NT2/D1 (cell line): ENCODE measurements around the gene SSH2.
A peak's percentile ranks its signal among the peaks of the same experiment; 100 is the strongest.

ENCODE experiments used
- DNase-seq: peaks from one replicate; pipeline ENCODE4 v3.0.0-alpha.2; 2011; ENCODE audit warnings: low read depth, low spot score
- H3K27me3 ChIP-seq: 2 replicates; pipeline ENCODE4 v1.6.0; 2011; ENCODE audit warnings: mild to moderate bottlenecking; ENCODE audit not compliant: insufficient read length, insufficient read depth
- H3K36me3 ChIP-seq: 2 replicates; pipeline ENCODE4 v1.6.1; 2011; ENCODE audit warnings: mild to moderate bottlenecking, low read length, mixed read lengths; ENCODE audit not compliant: insufficient read depth, insufficient read length
- H3K4me1 ChIP-seq: 2 replicates; pipeline ENCODE4 v1.5.1; 2011; ENCODE audit not compliant: insufficient read depth, insufficient read length
- H3K4me3 ChIP-seq: 2 replicates; pipeline ENCODE4 v1.5.1; 2011; ENCODE audit warnings: low read depth; ENCODE audit not compliant: insufficient read length
- H3K9ac ChIP-seq: 2 replicates; pipeline ENCODE4 v1.6.0; 2011; ENCODE audit warnings: low read depth; ENCODE audit not compliant: insufficient read length
- H3K9me3 ChIP-seq: 2 replicates; pipeline ENCODE4 v1.5.1; 2011; ENCODE audit warnings: mild to moderate bottlenecking, low read length; ENCODE audit not compliant: insufficient read depth
- SUZ12 ChIP-seq: IDR thresholded peaks from 2 replicates; pipeline ENCODE4 v1.6.1; 2011; ENCODE audit not compliant: insufficient read length, insufficient read depth; ENCODE audit errors: extremely low read depth
- YY1 ChIP-seq: IDR thresholded peaks from 2 replicates; pipeline ENCODE4 v1.6.1; 2011; ENCODE audit not compliant: insufficient read length, insufficient read depth
- ZNF274 ChIP-seq: IDR thresholded peaks from 2 replicates; pipeline ENCODE4 v1.6.1; 2011; ENCODE audit warnings: mild to moderate bottlenecking, low read depth, low read length

Gene SSH2

DNA sequence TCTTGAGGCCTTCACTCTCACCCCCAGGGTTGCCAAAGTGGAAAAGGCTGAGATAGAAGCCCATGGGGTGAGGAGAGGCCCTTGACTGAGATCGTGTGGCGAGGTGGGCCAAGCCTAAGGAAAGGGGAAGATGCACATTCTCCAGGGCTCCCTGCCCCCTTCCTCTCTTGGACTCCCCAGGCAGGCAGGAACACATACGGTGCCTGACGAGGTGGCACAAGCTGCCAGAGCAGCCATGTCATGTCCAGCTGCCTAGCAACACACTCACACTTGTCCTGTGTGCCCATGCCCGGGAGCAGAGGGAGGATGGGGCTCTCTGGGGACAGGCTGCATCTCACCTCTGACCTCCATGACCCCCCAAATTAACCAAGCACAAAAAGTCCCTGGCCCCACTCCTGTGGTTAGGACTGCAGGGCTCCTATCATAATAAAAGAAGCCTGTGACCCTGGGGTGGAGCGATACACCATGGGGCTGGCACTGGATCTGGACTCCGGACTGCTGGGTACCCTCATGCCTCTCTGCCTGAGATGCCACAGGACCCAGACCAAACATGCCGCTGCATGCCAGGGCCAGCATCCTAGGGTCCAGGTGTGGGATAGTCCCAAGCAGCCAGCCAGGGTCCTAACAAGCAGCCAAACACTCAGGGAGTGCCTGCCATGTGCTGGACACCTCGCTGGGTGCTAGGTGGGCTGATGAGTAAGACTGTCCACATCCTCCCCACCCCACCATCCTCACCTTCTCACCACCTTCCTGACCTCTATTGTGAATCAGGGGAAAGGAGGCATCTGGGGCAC is 343.2 kb downstream of the SSH2 start:
- peaks cover 26% of the 10 kb centered on the region for H3K27me3 ChIP-seq
- peak overlapping the region; percentile 1 for H3K9ac ChIP-seq
- H3K4me3 ChIP-seq = no peak overlapping the region
- no peak for TF ChIP-seq YY1
- no peak for TF ChIP-seq SUZ12
- no peak for TF ChIP-seq ZNF274
- peaks cover 19% of the 10 kb centered on the region for H3K4me1 ChIP-seq
- DNase-seq = no peak
- peaks cover 6% of the 10 kb centered on the region; the same call in 1 of the 2 replicates for H3K9me3 ChIP-seq
- peaks cover 15% of the 10 kb centered on the region for H3K36me3 ChIP-seq

DNA sequence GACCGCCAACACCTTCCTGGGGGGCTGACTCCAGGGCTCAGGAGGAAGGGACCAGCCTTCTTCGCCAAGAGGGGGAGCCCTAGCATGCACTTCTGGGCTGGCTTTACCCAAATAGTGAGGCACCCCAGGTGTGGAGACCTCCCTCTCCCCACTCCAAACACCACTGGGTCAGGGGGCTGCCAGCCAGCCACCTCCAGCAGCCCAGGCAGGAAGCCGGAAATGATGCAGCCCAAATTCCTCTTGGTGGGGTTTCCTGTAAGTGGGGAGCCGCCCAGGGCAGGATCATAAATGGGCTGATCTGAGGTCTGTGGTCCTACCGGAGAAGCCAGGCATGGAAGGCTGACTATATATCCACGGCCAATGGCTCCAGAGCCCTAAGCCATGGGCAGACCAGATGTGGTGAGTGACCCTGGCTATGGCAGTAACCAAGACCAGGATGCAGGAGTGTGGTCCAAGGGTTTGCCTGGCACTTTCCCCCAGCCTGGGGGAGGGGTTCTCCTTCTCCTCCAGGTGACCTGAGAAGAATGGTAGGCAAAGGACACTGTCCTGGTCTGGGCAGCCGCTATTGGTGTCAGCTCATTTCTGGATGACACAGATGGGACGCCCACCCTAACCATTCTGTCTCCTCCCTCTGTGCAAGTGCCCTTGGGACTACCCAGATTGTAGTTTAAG is 344.8 kb downstream of the SSH2 start:
- DNase-seq = no peak
- H3K9me3 ChIP-seq = peaks cover 6% of the 10 kb centered on the region; the same call in 1 of the 2 replicates
- no peak overlapping the region for H3K4me3 ChIP-seq

DNA sequence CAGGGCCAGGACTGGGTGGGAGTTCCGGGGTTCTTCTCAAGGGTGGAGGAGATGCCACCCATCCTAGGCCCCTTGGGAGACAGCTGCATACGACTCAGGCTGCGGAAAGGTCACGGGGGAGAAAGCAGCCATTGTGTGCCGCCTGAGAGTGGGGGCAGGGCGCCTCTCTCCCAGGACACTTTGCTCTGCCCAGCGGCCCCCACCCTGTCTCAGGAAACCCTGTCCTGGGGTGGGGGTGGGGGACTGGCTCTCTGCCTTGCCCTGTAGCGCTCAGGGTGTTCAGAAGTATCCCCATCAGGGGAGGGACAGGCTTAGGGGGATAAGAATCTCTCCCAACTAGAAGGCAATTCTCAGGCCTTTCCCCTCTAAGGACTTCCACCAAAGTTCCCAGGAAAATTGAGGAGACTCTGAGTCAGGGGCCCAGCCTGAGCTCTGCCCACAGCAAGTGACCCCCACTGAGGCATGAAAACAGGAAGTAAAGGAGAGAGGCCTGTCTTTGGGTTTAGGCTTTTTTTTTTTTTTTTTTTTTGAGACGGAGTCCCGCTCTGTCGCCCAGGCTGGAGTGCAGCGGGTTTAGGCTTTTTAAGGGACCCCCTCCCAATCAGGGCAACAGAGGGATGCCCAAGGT is 345.5 kb downstream of the SSH2 start:
- peaks cover 6% of the 10 kb centered on the region; the same call in 1 of the 2 replicates for H3K9me3 ChIP-seq
- H3K36me3 ChIP-seq = peaks cover 31% of the 10 kb centered on the region
- TF ChIP-seq YY1 = no peak
- no peak for TF ChIP-seq ZNF274
- TF ChIP-seq SUZ12 = no peak
- no peak for DNase-seq
- peak overlapping the region; percentile 9 for H3K9ac ChIP-seq
- H3K4me1 ChIP-seq = peaks cover 14% of the 10 kb centered on the region
- H3K4me3 ChIP-seq = no peak overlapping the region
- H3K27me3 ChIP-seq = peaks cover 14% of the 10 kb centered on the region

More for the DNA sequence above, 344.8 kb downstream of the SSH2 start:
- H3K36me3 ChIP-seq = peaks cover 25% of the 10 kb centered on the region
- H3K4me1 ChIP-seq = peaks cover 14% of the 10 kb centered on the region
- H3K9ac ChIP-seq = peak overlapping the region; percentile 9
- TF ChIP-seq ZNF274 (no peak), YY1 (no peak), SUZ12 (no peak)
- H3K27me3 ChIP-seq = peaks cover 19% of the 10 kb centered on the region

DNA sequence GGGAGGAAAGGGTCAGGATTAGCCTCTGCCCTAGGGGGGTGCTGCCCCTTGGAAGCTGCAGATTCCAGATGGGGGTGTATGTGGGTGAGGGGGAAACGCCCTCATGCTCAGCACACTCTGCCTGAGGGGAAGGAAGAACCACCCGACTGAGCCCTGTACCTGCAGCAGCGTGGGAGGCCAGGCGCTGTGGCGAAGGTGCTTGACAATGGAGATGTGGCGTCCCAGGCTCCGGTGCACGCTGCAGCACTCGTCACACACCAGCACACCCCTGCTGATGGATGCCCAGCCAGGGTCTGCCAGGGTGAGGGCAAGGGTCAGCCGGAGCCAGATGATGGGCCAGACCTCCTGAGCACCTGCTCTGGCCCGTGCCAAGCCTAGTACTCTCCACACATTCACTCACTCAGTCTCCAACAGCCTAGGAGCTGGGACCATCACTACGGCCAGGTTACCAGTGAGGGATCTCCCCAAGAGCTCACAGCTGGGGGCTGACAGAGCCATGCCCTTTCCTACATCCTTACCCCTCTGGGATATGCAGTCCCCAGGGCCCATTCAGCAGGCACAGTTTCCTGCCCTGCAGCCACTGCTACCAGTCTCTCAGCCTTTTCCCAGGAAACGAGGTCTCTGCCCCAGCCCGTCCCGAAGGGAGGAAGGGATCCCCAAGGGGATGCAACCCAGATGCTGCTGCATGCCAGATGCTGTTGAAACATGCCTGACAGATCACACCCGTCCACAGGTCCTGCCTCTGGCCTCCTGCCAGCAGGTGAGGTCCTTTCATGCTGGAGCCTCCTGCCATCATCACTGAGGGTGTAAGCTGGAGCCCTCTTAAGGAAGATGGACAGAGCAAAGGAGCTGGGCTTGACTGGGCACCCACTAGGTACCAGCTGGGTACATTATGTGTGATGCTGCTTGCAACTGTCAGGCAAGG is 346.4 kb downstream of the SSH2 start:
- no peak for DNase-seq
- peaks cover 6% of the 10 kb centered on the region; the same call in 1 of the 2 replicates for H3K9me3 ChIP-seq
- TF ChIP-seq SUZ12 (no peak), YY1 (no peak), ZNF274 (no peak)
- H3K4me3 ChIP-seq = no peak overlapping the region
- no peak overlapping the region for H3K9ac ChIP-seq
- peaks cover 39% of the 10 kb centered on the region for H3K36me3 ChIP-seq
- peaks cover 10% of the 10 kb centered on the region for H3K27me3 ChIP-seq
- peaks cover 14% of the 10 kb centered on the region for H3K4me1 ChIP-seq

DNA sequence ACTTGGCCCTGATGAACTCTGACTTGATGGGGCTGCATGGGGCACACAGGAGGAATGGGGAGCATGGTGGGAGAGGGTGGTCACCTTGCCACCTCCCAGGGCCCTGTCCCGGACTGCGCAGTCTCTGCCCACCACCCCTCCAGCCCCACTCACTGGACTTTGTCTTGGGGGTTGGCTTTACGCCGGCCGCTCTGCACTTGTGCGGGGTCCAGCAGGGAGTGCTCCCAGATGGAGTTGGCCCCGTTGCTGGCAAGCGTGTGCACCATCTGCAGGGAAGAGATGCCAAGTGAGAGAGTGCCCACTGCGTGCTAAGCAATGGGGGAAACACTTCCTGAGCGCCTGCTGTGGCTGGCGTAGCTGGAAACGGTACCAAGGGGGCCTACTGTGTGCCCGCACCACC is 347.3 kb downstream of the SSH2 start:
- peaks cover 6% of the 10 kb centered on the region for H3K27me3 ChIP-seq
- no peak overlapping the region for H3K4me3 ChIP-seq
- DNase-seq = no peak
- TF ChIP-seq YY1 (no peak), ZNF274 (no peak), SUZ12 (no peak)
- H3K4me1 ChIP-seq = peaks cover 13% of the 10 kb centered on the region
- H3K9ac ChIP-seq = no peak overlapping the region
- peaks cover 47% of the 10 kb centered on the region for H3K36me3 ChIP-seq
- H3K9me3 ChIP-seq = peaks cover 6% of the 10 kb centered on the region; the same call in 1 of the 2 replicates

DNA sequence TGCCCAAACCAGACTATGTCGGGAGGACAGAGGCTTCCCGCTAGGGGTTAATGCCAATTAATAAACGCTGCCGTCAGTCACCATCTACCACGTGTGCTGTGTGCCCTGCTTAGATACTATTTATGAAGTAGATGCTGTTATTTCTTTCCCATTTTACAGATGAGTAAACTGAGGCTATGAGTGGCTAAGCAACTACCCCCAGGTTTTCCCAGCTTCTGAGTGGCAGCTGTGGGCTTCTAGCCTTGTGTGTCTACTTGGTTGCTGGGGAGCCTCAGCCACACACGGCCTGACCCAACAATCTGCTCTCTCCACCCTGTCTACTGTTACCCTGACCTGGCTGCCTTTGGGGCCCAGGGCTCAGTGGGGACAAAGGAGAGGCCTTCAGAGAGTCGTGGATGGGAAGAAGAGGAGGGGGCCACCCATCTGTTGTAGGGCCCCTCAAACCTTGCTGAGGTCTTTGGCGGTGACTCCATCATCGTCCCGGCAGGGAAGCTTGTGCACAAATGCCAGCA is 347.7 kb downstream of the SSH2 start:
- H3K27me3 ChIP-seq = peaks cover 5% of the 10 kb centered on the region
- TF ChIP-seq ZNF274 = no peak
- TF ChIP-seq YY1 = no peak
- no peak for TF ChIP-seq SUZ12
- peaks cover 6% of the 10 kb centered on the region; the same call in 1 of the 2 replicates for H3K9me3 ChIP-seq
- H3K4me1 ChIP-seq = peaks cover 10% of the 10 kb centered on the region
- no peak overlapping the region for H3K9ac ChIP-seq
- DNase-seq = no peak
- no peak overlapping the region for H3K4me3 ChIP-seq
- peaks cover 52% of the 10 kb centered on the region for H3K36me3 ChIP-seq
